Measurements from ENCODE around the gene DCAF7.
A peak's percentile ranks its signal among the peaks of the same experiment; 100 is the strongest.

Gene DCAF7, protein sequence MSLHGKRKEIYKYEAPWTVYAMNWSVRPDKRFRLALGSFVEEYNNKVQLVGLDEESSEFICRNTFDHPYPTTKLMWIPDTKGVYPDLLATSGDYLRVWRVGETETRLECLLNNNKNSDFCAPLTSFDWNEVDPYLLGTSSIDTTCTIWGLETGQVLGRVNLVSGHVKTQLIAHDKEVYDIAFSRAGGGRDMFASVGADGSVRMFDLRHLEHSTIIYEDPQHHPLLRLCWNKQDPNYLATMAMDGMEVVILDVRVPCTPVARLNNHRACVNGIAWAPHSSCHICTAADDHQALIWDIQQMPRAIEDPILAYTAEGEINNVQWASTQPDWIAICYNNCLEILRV

GRCh38 chr17:63549946-63550816 lies at the start of gene DCAF7:
TSS of gene DCAF7 (plus strand) at chr17:63550477. CDS start at chr17:63550678, 201 bp downstream.
- peak; percentile 98 for DNase-seq (ENCODE audit: low read depth, low spot score)
- peak within 1 kb of the TSS; percentile 99 for H3K9ac ChIP-seq (ENCODE audit: insufficient read length, low read depth)
- H3K9me3 ChIP-seq (ENCODE audit: insufficient read depth, low read length) = no peaks in the 10 kb centered on the region
- peaks cover 18% of the 10 kb centered on the region for H3K36me3 ChIP-seq (ENCODE audit: insufficient read depth, insufficient read length, low read length)
- peak within 1 kb of the TSS; percentile 97 for H3K4me3 ChIP-seq (ENCODE audit: insufficient read length, low read depth)
- TF ChIP-seq SUZ12 (IDR thresholded peaks at IDR 0.05; ENCODE audit: extremely low read depth, insufficient read depth, insufficient read length) (no peak), ZNF274 (IDR thresholded peaks at IDR 0.05; ENCODE audit: low read depth, low read length) (no peak), YY1 (IDR thresholded peaks at IDR 0.05; ENCODE audit: insufficient read depth, insufficient read length) (no peak)
- no peaks in the 10 kb centered on the region for H3K4me1 ChIP-seq (ENCODE audit: insufficient read depth, insufficient read length)
- H3K27me3 ChIP-seq (ENCODE audit: insufficient read depth, insufficient read length) = no peaks in the 10 kb centered on the region

GRCh38 chr17:63500543-63501390 lies 49.5 kb upstream of the DCAF7 start:
- no peak overlapping the region for H3K4me3 ChIP-seq (ENCODE audit: insufficient read length, low read depth)
- TF ChIP-seq ZNF274 (IDR thresholded peaks at IDR 0.05; ENCODE audit: low read depth, low read length) (no peak), SUZ12 (IDR thresholded peaks at IDR 0.05; ENCODE audit: extremely low read depth, insufficient read depth, insufficient read length) (no peak), YY1 (IDR thresholded peaks at IDR 0.05; ENCODE audit: insufficient read depth, insufficient read length) (no peak)
- H3K27me3 ChIP-seq (ENCODE audit: insufficient read depth, insufficient read length) = peaks cover 15% of the 10 kb centered on the region
- no peak for DNase-seq (ENCODE audit: low read depth, low spot score)
- H3K4me1 ChIP-seq (ENCODE audit: insufficient read depth, insufficient read length) = peaks cover 5% of the 10 kb centered on the region
- H3K9ac ChIP-seq (ENCODE audit: insufficient read length, low read depth) = no peak overlapping the region
- no peaks in the 10 kb centered on the region; the same call in 1 of the 2 replicates for H3K9me3 ChIP-seq (ENCODE audit: insufficient read depth, low read length)
- no peaks in the 10 kb centered on the region for H3K36me3 ChIP-seq (ENCODE audit: insufficient read depth, insufficient read length, low read length)

DNA sequence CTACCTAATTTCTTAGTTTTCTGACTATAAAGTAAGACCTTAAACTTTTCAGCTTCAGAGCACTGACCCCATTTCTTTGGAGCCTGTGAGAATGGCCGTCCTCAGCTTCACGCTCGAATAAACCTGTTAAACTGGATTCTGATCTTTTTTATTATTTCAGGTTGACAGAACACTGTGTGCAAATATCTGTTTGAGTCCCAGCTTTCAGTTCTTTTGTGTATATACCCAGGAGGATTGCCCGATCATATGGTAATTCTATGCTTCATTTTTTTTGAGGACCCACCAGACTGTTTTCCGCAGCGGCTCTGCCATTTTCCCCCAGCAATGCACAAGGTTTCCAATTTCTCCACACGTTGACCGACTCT lies 47.0 kb upstream of the DCAF7 start:
- Histone ChIP-seq H3K4me1 (ENCODE audit: insufficient read depth, insufficient read length) (peaks cover 3% of the 10 kb centered on the region), H3K4me3 (ENCODE audit: insufficient read length, low read depth) (no peak overlapping the region), H3K36me3 (ENCODE audit: insufficient read depth, insufficient read length, low read length) (no peaks in the 10 kb centered on the region), H3K9me3 (ENCODE audit: insufficient read depth, low read length) (no peaks in the 10 kb centered on the region; the same call in 1 of the 2 replicates), H3K9ac (ENCODE audit: insufficient read length, low read depth) (no peak overlapping the region), H3K27me3 (ENCODE audit: insufficient read depth, insufficient read length) (peaks cover 17% of the 10 kb centered on the region)
- TF ChIP-seq ZNF274 (IDR thresholded peaks at IDR 0.05; ENCODE audit: low read depth, low read length) = no peak
- no peak for TF ChIP-seq YY1 (IDR thresholded peaks at IDR 0.05; ENCODE audit: insufficient read depth, insufficient read length)
- no peak for TF ChIP-seq SUZ12 (IDR thresholded peaks at IDR 0.05; ENCODE audit: extremely low read depth, insufficient read depth, insufficient read length)
- DNase-seq (ENCODE audit: low read depth, low spot score) = no peak

DNA sequence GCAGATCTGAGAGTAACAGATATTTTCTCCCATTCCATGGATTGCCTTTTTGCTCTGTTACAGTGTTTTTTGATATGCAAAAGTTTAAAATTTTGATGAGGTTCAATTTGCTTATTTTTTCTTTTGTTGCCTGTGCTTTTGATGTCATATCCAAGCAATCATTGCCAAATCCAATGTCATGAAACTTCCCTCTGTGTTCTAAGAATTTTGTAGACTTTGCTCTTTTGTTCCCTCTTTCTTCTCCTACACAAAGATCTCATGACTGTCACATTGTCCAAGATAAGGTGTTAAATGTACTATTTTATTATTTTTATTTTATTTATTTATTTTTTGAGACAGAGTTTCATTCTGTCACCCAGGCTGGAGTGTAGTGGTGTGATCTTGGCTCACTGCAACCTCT lies 46.0 kb upstream of the DCAF7 start:
- H3K4me1 ChIP-seq (ENCODE audit: insufficient read depth, insufficient read length) = no peaks in the 10 kb centered on the region
- no peak for DNase-seq (ENCODE audit: low read depth, low spot score)
- H3K27me3 ChIP-seq (ENCODE audit: insufficient read depth, insufficient read length) = peaks cover 18% of the 10 kb centered on the region
- H3K4me3 ChIP-seq (ENCODE audit: insufficient read length, low read depth) = no peak overlapping the region
- no peak for TF ChIP-seq ZNF274 (IDR thresholded peaks at IDR 0.05; ENCODE audit: low read depth, low read length)
- TF ChIP-seq YY1 (IDR thresholded peaks at IDR 0.05; ENCODE audit: insufficient read depth, insufficient read length) = no peak
- TF ChIP-seq SUZ12 (IDR thresholded peaks at IDR 0.05; ENCODE audit: extremely low read depth, insufficient read depth, insufficient read length) = no peak
- H3K9ac ChIP-seq (ENCODE audit: insufficient read length, low read depth) = no peak overlapping the region
- no peaks in the 10 kb centered on the region for H3K36me3 ChIP-seq (ENCODE audit: insufficient read depth, insufficient read length, low read length)
- no peaks in the 10 kb centered on the region; the same call in 1 of the 2 replicates for H3K9me3 ChIP-seq (ENCODE audit: insufficient read depth, low read length)

GRCh38 chr17:63505341-63505740 lies 44.9 kb upstream of the DCAF7 start:
- Histone ChIP-seq H3K4me1 (ENCODE audit: insufficient read depth, insufficient read length) (no peaks in the 10 kb centered on the region), H3K9ac (ENCODE audit: insufficient read length, low read depth) (no peak overlapping the region), H3K9me3 (ENCODE audit: insufficient read depth, low read length) (no peaks in the 10 kb centered on the region; the same call in 1 of the 2 replicates), H3K4me3 (ENCODE audit: insufficient read length, low read depth) (no peak overlapping the region), H3K27me3 (ENCODE audit: insufficient read depth, insufficient read length) (peaks cover 17% of the 10 kb centered on the region), H3K36me3 (ENCODE audit: insufficient read depth, insufficient read length, low read length) (no peaks in the 10 kb centered on the region)
- no peak for DNase-seq (ENCODE audit: low read depth, low spot score)
- no peak for TF ChIP-seq SUZ12 (IDR thresholded peaks at IDR 0.05; ENCODE audit: extremely low read depth, insufficient read depth, insufficient read length)
- TF ChIP-seq YY1 (IDR thresholded peaks at IDR 0.05; ENCODE audit: insufficient read depth, insufficient read length) = no peak
- TF ChIP-seq ZNF274 (IDR thresholded peaks at IDR 0.05; ENCODE audit: low read depth, low read length) = no peak

DNA sequence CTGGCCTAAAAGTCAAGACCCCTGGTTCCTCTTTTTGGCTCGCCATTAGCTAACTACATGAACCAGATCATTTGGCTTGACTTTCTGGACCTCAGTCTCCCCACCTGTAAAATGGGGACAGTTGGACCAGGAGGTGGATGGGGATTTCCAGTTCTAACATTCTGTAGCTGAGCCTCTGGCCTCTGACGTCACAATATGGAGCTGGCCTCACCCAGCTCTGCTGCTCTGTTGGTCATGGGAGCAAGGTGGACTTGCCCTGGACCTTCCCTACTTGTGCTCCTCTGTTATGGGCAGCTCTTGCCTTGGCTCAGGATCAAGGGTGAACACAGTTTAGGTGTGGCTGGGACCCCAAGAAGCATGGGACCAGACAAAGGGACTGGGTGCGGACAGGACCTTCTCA lies 43.6 kb upstream of the DCAF7 start:
- Histone ChIP-seq H3K36me3 (ENCODE audit: insufficient read depth, insufficient read length, low read length) (no peaks in the 10 kb centered on the region), H3K4me3 (ENCODE audit: insufficient read length, low read depth) (no peak overlapping the region), H3K9me3 (ENCODE audit: insufficient read depth, low read length) (no peaks in the 10 kb centered on the region; the same call in 1 of the 2 replicates), H3K9ac (ENCODE audit: insufficient read length, low read depth) (no peak overlapping the region), H3K27me3 (ENCODE audit: insufficient read depth, insufficient read length) (peaks cover 6% of the 10 kb centered on the region), H3K4me1 (ENCODE audit: insufficient read depth, insufficient read length) (no peaks in the 10 kb centered on the region)
- TF ChIP-seq SUZ12 (IDR thresholded peaks at IDR 0.05; ENCODE audit: extremely low read depth, insufficient read depth, insufficient read length) (no peak), ZNF274 (IDR thresholded peaks at IDR 0.05; ENCODE audit: low read depth, low read length) (no peak), YY1 (IDR thresholded peaks at IDR 0.05; ENCODE audit: insufficient read depth, insufficient read length) (no peak)
- no peak for DNase-seq (ENCODE audit: low read depth, low spot score)

Data from NT2/D1 (cell line).